HG03558 (cell line): ENCODE measurements around the gene NUDT1.

ENCODE experiments used
- ATAC-seq: cut with Tn5 transposase; IDR thresholded peaks from one replicate; pipeline ENCODE4 v1.9.1; 2021; ENCODE audit warnings: moderate number of reproducible peaks; ENCODE audit not compliant: unreplicated experiment; ENCODE audit errors: extremely low read depth

Gene NUDT1

GRCh38 chr7:2204446-2204845 is 37.6 kb upstream of the NUDT1 start:
- ATAC-seq, result no peak

DNA sequence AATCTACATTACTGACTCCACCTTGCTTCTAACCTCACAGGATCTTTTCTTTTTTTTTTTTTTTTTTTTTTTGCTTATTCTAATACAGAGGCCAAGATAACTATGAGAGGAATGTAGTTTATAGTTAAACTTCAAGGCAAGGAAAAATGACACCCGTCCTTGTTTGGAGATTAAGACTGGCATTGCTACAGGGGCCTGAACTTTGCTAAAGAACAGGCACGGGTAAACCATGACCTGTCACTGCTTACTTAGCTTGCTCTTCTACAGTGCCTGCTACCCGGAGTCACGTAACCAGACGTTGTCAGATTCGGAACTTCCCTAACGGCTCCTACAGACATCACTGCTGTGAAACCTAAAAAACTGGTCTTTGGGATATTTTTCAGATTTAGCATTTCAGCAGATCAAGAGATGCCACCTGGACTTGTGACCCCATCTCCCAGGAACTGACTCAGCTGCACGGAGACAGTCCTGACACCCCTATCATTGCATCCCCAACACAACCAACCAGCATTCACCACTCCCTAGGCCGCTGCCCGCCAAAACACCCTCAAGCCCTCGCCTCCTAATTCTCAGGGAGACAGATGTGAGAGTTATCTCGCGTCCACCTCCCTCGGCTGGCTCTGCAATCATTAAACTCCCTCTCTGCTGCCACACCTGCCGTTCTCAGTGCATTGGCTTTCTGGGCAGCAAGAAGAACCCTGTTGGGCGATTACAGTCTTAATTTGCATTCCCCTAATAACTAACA is 36.8 kb upstream of the NUDT1 start:
- ATAC-seq, result no peak

DNA sequence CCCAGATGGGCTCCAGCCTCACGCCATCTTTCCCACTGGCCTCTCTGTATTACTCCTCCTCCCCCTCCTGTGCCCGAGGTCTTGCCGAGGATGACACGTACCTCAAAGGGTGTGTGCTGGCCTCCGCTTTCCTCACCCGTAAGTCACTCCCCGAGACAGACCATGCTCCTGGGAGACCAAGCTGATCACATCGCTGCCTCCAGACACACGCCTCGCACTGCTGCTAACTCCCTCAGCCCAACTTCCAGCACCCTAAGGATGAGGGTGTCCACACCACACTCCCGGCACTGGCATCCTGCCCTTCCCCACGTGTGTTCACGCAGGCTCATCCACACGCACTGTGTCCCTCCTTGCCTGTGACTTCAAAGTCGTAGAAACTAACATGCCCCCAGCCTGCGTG is 33.3 kb upstream of the NUDT1 start:
- ATAC-seq, result no peak

GRCh38 chr7:2209146-2209960 is 32.7 kb upstream of the NUDT1 start:
- ATAC-seq, result no peak

DNA sequence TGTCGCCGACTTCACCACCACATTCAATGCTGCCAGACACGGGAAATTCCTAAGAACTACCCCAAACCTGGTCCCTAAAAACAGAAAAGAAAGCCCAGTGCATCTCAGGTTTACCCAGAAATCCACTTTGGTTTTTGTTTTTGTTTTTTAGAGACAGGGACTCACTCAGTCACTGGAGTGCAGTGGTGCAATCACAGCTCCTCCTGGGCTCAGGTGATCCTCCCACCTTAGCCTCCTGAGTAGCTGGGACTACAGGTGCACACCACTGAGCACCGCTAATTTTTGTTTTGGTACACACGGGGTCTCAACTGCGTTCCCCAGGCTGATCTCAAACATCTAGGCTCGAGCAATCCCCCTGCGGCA is 32.1 kb upstream of the NUDT1 start:
- ATAC-seq, result no peak

GRCh38 chr7:2210551-2211258 is 31.3 kb upstream of the NUDT1 start:
- ATAC-seq, result no peak

- no peak for ATAC-seq
These were observed 30.7 kb upstream of the NUDT1 start for GRCh38 chr7:2211259-2211880.

DNA sequence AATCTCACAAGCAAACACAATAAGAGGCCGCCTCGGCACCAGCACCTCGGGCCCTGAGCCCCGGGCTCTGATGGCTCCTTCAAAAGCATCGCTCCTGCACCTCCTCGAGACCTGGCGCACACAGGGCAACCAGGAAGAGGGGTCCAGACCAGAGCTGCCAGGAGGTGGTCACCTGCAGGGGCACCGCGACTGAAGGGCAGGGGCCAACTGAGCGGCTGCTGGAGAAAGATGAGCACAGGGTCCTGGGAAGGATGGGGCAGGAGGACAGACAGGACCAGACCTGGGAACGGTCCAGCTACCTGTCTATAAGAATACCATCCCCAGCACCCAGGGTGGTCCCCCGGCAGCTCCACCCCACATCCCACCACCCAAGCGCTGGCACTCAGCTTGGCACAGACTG is 30.1 kb upstream of the NUDT1 start:
- ATAC-seq, result no peak

DNA sequence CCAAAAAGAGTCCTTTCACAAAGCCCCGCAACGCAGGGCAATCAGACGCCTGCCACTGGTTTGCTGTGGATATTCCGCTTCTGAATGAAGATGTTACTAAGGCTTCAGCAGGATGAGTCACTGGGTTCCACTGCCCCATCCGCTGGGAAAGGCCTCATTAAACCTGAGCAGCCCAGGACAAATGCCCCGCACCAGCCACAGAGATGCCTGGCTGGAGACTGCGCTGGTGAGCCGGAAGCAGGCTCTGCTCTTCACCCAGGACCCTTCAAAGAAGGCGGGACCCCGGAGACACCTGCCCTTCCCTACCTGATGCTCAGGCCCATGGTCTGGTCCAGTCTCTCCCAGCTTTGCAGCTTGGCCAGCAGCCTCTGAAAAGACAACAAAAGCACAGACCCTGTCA is 29.1 kb upstream of the NUDT1 start:
- no peak for ATAC-seq

DNA sequence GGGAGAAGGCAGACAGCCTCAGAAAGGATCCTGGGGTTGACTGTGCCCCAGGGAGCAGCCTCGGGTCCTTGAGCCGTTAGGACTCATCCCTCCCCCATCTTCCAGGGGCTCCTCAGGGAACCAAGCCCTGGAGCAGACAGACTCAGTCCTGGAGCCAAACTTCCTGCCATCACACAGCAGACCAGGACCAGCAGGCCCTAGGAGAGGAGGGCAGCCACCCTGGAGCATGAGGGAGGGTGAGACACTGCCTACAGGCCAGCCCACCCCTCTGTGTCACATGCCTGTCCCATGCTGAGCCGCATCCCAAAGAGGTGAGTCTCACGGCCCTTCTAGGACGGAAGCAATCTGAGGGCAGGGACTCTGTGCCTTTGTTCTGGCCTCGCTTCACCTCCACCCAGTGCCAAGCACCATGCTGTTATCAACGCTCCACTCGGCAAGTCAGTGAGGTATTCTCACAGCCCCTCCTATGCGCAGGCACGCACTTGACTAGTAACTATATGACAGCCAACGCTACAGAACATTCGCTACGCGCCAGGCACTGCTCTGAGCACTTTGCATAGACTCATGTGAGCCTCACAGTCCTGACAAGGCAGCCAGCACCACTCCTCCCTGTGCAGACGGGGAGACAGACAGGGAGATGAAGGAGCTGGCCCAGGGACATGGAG is 28.3 kb upstream of the NUDT1 start:
- no peak for ATAC-seq

DNA sequence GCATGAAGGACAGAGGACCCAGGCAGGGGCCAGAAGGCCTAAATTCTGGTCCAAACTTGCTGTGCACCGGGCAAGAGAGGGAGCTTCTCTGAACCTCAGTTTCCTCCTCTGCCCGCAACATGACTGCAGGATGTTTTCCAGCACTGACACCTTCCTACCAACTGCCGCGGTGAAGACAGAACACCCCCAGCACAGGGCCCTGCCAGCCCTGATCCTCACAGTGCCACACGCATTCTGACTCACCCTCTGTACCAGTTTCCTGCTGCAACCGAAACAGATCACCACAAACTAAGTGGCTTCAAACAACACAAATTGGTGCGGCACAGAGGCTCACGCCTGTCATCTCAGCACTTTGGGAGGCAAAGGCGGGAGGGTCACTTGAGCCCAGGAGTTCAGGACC is 27.4 kb upstream of the NUDT1 start:
- ATAC-seq, result no peak

DNA sequence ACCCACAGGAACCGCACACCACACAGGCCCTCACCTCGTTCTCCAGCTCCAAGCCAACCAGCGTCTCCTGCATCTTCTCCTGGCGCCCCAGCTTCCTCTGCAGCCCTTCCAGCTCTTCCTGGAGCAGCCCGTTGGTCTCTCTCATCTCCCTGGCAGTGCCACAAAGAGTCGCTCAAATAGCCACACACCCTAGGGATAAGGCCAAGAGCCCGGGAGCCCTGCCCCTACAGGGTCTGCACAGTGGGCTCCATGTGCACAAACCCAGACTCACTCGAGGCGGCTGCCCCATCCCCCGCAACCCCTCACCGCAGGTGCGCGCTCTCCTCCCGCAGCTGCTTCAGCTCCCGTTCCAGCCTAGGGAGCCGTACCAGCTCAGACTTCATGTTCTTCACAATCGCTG is 26.2 kb upstream of the NUDT1 start:
- no peak for ATAC-seq

DNA sequence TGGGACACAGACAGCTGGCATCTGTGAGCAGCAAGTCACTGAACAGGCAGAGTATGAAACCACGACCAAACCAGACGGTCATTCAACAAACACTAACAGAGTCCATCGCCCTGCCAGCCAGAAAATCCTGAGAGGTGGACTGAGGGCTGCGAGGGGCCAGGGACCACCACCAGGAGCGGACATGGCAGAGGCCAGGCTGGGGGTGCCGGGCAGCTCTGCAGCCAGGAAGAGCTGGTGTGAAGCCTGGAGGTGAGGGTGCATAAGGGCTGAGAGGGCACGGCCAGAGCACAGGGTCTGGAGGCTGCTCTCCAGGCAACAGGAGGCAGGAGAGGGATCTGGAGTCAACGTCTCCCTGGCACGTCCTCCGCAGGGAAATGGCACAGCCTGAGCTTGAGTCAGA is 24.8 kb upstream of the NUDT1 start:
- no peak for ATAC-seq

- no peak for ATAC-seq
These were observed 24.1 kb upstream of the NUDT1 start for GRCh38 chr7:2217716-2218443.

GRCh38 chr7:2218444-2218785 is 23.6 kb upstream of the NUDT1 start:
- ATAC-seq, result no peak

GRCh38 chr7:2219136-2219535 is 22.9 kb upstream of the NUDT1 start:
- ATAC-seq, result no peak

DNA sequence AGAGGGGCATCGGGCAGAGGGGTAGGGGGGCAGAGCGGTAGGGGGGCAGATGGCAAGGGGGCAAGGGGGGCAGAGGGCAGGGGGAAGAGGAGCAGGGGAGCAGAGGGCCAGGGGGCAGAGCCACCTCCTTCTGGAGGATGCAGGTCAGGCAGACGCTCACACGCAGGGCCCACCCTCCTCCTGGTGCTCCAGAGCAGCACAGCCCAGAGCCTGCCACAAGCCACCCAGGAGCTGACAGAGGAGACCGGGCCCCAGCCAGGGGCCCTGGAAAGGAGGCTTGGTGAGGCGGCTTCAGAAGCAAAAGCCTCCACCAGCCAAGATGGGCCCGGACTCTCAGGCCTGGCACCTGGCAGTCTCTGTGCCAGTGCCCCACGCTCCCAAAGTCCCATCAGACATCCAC is 22.4 kb upstream of the NUDT1 start:
- ATAC-seq, result no peak

DNA sequence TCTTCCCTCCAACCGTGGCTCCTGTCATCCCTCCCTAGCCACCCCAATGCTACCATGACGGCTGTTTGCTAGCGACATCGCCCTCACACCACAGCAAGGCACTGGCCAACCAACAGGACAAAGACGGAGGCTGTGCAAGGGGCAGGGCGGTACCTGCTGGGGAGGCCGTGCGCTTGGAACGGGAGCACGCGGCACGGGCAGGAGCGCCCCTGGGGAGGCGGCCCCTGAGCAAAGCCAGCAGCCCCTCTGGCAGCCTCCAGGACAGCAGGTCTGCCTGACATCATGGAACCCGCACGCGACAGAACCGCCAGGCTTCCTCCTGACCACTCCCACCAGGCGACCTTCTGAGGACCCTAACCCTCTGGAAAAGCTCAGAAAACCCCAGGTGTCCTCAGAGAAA is 22.0 kb upstream of the NUDT1 start:
- no peak for ATAC-seq

DNA sequence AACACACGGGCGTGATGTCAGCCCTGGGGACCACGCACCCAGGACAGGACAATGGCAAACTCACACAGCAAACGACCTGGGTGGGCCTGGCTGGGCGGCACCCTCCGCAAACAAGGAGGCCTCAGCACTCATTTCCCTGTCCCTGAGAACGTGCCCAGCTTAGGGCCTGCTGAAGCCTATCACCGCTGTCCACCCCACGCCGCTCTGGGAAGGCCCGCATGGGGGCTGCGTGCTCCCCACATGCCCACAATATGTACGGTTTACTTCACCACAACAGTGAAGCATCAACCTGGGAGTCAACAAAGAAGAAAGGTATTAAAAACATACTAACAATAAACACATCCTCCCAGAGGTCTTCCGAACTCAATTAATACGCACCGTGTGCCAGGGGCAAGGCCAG is 21.5 kb upstream of the NUDT1 start:
- no peak for ATAC-seq

GRCh38 chr7:2220954-2221353 is 21.1 kb upstream of the NUDT1 start:
- ATAC-seq, result no peak
